ENCODE measurements around the gene VSTM2B.
"Not testable (repeated sequence)": the region's sequence is repeated elsewhere in the genome, so short reads cannot be mapped to it uniquely, and the experiment has no call there.

Gene VSTM2B

DNA sequence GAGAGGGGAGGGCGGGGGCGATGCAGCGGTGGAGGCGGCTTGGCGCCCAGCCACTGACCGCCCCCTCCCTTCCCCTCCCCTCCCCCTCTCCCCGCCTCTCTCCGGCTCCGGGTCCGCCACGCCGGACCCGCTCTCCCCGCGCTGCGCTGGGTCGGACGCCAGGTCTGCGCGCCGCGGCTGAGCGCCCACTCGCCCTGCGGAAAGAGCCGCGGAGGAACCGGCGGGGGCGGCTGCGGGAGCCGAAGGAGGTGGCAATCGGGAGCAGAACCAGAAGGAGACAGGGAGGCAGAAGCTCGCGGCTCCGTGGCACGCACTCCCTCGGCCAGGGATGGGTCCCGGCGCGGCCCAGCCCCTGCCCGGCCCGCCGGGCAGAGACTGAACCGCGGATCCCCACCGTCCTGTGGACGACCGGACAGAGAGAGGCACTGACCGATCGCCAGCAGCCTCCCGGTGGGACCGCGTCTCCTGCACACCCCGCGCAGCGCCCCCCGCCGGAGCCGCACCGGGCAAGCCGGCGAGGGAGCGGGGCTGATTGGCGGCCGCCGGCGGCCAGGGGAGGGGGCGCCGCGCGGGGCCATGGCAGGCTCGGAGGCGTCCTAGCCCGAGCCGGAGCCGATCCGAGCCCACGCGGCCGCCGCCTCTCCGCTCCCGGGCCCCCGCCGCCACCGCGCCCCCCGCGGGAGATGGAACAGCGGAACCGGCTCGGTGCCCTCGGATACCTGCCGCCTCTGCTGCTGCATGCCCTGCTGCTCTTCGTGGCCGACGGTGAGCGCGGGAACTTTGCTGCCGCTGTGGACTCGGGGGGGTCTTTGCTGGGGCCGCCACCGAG, at the start of gene VSTM2B:
Gene VSTM2B, plus strand, starts transcription at position 94 of the 829 bp plus-strand sequence. Its CDS starts 590 bp downstream, at position 684.
- no peak for DNase-seq (ENCODE audit: low spot score)

DNA sequence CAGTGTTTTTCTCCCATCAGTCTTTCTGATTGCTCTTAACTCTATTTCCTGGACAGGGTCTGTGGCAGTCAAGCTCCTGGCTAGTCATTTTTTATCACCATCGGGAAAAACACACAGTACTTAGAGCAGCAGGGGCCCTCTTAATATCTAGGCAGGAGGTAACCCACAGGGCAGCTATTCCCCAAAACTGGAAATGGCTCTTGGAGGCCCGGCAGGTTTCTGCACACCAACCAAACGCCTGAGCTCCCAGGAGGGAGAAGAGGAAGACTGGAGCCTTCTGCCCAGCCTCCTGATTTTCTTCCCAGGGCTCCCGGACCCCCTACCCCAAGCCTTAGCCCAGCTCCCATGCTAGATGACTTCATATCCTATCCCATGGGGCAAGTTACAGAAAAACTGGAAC, 49.3 kb upstream of the VSTM2B start:
- no peak for DNase-seq (ENCODE audit: low spot score)

DNA sequence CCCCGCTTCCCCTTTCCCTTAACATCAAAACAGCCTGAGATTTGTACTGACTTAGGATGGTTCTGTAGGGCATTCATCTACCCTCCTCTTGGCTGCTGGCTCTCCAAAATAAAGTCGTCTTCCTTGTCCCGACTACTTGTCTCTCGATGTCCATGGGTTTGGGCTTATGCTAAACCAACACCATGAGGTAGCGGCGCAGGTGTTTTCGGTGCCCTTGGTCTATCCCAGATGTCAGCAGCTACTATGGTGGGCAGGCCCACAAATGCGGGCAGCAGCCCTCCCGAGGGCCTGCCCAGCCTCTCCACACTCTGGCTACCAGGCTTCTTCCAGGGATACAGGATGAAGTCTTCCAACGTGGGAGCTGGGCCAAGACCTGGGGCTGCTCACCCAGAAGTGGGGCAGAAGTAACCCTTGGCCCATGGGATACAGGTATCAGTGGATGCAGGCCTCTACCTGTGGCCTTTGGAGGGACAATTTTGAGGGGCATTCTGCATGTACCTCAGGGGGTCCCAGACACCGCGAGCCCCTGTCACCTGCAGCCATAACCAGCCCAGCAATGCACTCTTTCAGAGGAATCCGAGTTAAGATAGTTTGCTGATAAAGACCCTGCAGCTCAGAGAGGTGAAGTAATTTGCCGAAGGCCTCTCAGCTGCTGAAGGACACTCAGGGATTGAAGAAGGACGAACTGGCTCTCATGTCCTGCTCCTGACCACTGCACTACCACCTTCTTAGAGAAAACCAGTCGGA, 47.8 kb upstream of the VSTM2B start:
- DNase-seq (ENCODE audit: low spot score): no peak

DNA sequence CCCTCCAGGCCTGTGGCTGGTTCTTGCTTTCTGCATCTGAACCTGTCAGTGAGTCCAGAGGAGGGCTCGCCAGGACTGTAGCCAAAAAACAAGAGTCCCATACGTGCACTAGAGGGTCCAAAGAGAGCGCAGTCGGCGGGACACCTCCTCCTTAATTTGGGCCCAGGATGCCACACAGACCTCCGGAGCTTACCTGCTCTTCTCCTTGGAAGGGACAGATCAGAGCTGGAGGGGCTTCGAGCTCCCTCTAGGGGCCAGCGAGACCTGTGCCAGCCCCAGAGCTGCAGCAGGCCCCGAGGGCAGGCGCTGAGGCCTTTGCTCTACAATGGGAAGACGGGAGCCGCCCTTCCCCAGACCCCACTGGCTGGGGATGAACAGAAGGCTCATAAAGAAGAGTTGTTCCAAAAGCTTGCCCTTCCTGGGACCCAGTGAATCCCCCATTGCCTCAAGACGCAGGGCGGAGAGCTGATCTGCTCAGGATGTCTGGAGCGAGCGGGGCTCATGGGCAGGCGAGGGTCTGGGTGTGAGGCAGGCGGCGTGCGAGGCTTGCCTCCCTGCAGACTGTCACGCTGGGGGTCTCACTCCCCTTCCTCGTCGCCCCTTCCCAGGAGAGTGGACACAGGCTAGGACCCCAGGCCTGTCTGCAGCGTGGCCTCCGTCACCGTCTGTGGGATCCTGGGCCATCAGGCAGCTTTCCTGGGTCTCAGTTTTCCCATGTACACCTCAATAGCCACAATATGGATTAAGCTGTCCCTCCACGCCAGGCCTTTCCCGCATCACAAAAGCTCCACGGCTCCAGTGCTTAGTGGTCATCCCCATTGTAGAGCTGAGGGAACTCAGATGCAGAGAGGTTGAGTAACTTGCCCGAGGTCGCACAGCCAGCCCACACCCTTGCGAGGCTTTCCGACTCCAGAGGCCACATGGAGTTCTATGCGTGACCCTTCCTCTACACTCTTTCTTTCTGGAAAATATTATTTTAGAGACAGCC, 46.9 kb upstream of the VSTM2B start:
- no peak for DNase-seq (ENCODE audit: low spot score)

DNA sequence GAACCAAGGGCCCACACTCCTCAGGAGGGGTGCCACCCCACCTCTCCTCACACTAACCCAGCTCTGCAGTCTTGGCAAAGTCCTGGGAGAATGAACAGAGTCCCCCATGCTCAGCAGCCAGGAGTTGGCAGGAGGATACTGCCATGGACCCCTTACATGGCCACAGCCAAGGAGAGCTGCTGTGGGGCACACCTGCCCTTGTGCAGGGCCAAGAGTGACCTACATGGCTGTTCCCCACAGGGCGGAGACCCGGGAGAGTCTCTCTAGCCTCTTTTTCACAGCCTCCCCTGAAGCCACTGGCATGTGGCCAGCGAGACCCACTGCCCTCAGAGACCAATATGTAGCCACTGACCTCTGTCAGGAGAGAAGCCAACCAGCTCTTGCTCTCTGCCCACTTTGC, 45.9 kb upstream of the VSTM2B start:
- no peak for DNase-seq (ENCODE audit: low spot score)

DNA sequence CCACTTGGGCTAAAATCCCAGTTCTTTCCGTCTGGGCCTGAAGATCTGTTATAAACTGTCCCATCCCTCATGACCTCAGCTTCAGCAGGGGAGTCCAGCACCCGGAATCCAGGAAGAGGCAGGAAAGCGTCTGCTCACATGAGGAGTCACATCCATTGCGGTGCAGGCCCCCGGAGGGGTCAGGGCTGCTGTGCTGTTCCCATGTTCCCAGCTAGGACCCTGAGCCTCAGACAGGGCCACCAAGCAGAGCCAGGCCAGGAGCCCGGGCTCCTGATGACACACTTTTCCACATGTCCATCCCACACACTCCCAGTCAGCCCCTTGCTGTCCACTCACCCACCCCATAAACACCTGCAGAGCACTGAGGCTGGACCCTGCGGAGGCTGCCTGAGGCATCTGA, 45.3 kb upstream of the VSTM2B start:
- no peak for DNase-seq (ENCODE audit: low spot score)

DNA sequence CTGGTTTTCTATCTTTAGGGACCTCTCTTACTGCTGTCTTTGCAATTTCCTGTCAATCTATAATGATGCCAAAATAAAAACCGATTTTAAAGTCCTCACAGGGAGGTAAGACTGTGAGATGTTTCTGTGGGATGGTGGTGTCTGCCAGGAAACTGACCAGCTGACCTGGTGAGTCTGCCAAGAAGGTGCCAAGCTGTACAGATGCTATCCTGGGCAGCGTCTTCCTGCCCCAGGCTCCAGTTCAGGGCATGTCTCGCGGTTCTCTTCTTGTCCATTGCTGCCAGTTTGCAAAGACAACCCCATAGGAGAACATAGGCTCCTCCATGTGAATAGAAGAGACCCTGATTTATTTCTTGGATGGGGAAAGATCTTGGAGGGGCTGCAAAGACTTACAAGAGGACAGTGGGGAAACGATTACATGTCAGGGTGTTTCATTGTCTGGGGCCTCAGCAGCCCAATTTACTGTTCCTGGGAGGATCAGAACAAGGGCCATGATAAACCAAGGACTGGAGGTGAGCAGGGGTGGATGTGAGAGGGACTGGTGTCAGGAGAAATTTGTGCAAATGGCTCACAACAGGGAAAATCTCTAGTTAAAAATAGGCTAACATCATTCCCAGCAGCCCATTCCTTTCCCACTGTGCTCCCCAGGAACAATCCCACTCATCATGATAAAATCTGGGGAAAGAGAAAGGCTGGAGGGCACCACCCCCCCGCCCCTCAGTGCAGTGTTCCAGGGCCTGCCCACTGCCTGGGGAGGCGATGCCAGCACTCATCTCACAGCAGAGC, 42.7 kb upstream of the VSTM2B start:
- no peak for DNase-seq (ENCODE audit: low spot score)

DNA sequence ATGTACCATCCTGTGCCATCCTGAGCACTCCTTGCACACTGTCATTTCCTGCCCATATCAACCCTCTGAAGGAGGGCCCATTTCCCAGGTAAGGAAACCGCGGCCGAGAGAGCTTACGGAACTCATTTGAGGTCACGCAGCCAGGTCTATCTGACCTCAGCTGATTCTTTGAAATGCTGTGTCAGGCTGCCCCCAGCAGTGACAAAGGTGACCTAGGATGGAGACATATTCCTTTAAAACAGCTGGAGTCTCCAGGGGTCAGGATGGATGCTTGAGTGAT, 42.2 kb upstream of the VSTM2B start:
- no peak for DNase-seq (ENCODE audit: low spot score)

DNA sequence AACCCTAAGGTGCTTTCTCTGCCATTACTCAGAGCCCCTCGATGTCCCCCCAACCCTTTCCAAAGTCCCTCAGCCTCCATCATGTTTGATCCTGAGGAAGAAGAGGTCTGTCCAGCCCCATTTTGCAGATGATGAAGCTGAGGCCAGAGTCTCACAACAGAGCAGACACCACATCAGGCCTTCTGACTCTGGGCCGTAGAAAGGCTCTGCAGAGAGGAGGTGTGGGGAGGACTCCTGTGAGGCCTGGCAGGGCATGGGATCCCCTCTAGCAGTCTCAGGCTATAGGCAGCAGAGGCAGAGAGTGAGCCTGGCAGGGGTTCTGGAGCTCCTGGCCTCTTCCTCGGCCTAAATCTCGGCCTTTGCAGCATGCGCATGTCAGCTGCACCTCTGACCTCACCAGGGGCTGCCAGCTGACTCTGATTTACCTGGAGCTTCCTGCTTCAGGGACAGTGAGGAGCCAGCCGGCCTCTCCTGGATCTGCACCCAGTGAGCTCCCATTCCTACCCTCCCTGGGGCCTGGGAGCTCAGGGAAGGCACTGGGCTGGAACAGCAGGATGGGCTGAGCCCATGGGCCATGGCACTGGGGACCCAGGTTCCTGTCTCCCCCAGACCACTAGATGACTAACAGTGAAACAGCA, 41.7 kb upstream of the VSTM2B start:
- DNase-seq (ENCODE audit: low spot score): no peak

DNA sequence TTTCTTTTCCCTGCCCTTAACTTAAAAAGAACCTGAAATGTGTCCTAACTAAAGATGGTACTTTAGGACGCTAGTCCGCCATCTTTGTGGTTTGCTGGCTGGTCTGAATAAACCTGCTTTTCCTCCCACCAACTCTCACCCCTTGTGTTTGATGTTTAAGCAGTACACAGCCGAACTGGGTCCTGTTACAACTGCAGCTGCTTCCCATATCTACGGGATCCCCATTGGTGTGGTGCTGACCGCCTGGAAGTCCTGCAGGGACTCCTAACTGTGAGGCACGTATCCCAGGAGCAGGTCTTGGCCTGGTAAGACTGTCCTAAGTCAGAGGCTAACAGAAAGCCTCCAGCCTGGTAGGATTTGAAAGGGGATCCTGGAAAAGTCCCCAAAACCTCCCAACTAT, 40.9 kb upstream of the VSTM2B start:
- DNase-seq (ENCODE audit: low spot score): no peak

DNA sequence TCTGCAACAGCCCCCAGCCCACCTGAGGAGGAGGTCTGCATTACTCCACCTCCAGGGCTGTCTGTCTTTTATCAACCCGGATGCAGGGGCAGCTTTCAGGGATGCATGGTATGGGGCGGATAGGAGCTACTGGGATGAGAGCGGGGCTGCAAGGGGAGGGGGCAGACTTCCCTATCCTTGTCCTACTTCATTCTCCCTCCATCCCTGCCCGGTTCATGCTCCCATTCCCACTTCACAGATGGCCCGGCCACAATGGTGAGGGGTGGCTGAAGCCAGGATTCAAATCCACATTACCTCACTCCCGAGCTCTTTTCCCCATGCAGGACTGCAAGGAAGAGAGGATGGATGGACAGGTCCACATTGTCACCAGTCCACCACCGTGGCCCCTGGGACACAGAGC, 40.5 kb upstream of the VSTM2B start:
- DNase-seq (ENCODE audit: low spot score): no peak

DNA sequence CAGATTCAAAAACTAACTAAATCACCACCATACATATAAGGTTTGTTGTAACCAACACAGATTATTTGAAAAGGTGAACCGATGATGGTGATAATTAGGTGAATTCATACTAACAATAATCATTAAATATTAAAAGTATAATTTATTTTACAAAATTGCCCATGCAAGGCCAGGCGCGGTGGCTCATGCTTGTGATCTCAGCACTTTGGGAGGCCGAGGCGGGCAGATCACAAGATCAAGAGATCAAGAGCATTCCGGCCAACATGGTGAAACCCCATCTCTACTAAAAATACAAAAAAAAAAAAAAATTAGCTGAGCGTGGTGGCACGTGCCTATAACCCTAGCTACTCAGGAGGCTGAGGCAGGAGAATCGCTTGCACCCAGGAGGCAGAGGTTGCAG, 38.8 kb upstream of the VSTM2B start:
- DNase-seq (ENCODE audit: low spot score): not testable (repeated sequence)

DNA sequence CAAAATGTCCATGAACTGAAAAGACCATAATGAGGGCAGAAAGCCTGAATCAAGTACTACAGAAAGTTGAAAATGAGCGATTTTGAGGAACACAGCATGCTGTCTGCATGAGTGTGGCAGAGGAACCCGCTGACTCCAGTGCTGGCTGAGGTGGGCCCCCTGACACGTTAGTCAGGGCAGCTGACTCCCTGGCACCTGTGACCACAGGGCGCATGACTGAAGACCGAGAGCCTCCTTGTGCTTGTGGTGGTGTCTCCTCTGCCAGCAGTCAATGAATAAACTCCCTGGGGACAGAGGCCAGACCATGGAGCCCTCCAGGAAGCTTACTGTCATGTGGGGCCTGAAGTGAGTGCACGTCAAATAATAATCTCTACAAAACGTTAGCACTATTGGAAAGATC, 38.4 kb upstream of the VSTM2B start:
- DNase-seq (ENCODE audit: low spot score): no peak

DNA sequence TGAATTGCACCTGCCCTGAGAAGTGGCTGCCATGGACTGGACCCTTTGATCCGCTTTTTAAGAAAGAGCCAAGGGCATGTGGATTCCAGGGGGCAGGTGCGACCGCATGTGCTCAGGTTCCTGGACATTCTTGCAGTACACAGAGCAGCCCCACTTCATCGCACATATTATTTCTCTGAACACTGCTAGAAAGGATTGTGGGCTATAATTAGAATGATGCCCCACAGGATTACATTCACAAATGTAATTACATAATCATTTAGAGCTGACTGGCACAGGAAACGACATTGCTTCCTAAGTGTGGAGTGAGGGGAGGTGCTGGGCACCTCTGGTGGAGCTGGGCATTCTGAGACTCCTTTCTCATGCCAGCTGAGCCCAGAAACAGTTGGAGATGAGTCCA, 37.5 kb upstream of the VSTM2B start:
- no peak for DNase-seq (ENCODE audit: low spot score)

DNA sequence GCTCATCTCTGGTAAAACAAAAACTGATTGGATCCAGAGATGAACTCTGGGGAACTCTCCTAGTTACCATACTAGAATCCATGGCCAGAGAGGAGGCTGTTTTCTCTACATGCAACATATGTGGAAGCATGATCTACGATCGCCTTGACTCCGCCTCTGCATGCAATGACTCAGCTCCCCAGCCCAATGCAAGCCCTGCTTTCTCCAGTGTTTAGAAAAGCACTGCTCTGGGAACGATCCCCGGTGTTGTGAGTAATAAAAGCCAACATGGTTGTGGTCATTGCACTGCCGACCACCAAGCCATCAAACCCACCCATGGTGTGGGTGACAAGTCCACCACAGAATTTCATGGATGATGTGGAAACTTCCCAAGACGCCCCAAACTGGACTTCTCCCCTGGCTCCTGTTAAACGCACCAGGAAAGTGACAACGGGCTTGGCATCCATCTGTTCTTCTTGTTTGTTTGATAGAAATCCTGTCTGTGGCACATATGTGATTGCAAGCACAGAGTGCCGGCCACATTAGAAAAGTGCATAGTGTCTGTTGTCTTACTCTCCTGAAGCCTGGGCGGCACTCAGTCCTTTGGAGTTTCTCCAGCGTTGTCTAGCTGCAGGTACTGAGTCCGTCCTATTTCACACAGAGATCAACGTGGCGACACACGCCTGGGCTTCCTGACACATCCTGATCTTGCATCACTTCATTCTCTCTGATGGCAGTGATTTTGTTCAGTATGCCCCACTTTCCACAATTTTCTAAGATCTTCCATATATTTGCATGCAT, 36.4 kb upstream of the VSTM2B start:
- DNase-seq (ENCODE audit: low spot score): no peak

DNA sequence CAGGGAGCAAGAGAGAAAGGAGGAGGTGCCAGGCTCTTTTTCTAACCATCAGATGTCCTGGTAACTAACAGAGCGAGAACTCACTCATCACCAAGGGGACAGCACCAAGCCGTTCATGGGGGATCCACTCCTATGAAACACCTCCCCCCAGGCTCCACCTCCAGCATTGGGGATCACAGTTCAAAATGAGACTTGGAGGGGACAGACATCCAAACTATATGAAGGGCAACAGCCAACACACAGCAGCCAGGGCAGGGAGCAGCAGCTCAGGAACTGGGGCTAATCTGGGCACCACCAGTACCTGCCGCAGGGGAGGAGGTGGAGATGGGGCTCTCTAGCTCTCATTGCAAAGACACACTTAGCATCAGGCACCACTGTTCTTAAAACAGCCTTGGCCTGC, 34.3 kb upstream of the VSTM2B start:
- DNase-seq (ENCODE audit: low spot score): no peak

DNA sequence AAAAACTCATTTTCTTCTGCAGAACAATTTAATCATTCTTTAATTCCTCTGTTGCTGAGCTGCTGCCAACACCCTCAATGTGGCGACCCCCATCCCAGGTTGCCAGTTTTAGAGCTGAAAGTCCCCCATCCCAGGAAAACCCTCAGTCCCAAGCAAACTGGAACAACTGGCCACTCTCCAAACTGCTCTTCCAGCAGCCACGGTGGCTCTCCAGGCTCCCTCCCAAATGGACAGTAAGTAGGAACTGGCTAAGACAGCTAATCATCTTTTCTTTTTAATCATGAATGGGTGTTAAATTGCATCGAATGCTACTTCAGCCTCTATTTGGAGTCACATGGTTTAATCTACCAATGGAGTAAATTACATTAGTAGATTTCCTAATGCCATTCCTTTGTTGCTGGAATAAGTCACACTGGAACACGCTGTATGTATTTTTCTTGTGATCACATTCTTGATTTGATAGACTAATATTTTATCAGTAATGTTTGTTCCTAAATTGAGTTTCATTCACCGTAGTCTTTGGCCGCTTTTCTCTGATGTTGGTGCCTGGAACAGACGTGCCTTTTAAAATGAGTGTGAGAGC, 33.7 kb upstream of the VSTM2B start:
- DNase-seq (ENCODE audit: low spot score): no peak

DNA sequence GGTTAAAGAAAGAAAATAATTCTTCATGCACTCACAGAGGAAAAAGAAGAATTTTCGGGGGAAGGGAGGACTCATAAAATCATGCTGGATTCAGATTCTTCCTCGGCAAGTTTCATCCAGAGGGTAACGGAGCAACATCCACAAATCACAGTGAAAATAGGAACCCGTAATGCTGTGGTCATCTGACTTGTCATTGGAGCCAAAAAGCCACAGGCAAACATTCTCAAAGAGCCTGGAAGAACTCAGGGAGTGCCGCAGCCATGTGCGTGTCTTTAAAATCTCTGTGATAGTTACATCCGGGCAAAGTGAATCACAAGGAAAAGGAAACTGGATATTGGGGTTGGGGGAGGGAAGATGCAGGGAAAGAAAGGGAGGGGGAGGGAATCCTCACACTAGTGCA, 33.0 kb upstream of the VSTM2B start:
- no peak for DNase-seq (ENCODE audit: low spot score)

DNA sequence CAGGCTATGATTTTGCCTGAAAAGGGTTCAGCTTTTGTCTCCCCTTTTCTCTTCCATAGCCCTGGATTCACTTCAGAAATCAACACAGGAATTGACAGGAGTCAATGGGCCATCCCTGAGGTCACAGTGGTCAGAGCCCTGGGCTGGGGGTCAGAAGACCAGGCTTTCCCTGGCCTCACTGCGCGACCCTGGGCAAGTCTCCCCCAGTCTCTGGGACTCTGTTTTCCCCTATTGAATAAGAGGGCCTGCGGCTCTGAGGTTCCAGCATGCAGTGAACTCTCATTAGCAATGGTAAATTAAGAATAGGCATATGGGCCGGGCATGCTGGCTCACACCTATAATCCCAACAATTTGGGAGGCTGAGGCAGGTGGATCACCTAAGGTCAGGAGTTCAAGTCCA, 30.7 kb upstream of the VSTM2B start:
- no peak for DNase-seq (ENCODE audit: low spot score)

DNA sequence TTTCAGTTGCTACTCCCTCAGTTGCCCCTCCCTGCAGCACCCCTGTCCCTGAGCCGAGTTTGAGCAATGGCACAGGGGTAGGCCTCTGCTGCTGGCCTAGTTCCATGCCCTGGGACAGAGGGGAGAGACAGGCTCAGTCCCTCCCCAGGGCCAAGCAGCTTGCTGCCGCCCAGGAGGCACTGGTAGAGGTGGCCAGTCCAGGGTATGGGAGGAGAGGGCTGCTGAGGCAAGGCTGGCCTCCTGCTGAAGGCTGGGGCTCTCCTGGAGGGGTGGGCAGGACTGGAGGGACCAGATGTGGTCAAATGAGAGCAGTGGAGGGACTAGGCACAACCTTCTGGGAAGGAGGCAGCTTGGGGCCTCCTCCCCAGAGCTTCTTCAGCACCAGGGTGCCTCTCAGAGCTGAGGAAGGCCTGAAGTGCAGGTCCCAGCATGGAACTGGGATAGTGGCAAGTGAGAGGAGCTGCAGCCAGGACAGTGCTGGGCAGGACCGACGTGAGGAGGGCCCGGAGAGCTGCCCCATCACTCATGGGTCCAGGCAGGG, 29.8 kb upstream of the VSTM2B start:
- DNase-seq (ENCODE audit: low spot score): no peak

All from hepatic stellate cell (primary cell).